GM19193 (cell line): Measurements from ENCODE around the gene PRG2.
A peak's percentile ranks its signal among the peaks of the same experiment; 100 is the strongest.

Source experiments
- POLR2A ChIP-seq: IDR thresholded peaks from 4 replicates; pipeline ENCODE4 v1.6.1; 2011; ENCODE audit not compliant: insufficient read depth, insufficient read length; ENCODE audit errors: extremely low read depth

Gene PRG2

DNA sequence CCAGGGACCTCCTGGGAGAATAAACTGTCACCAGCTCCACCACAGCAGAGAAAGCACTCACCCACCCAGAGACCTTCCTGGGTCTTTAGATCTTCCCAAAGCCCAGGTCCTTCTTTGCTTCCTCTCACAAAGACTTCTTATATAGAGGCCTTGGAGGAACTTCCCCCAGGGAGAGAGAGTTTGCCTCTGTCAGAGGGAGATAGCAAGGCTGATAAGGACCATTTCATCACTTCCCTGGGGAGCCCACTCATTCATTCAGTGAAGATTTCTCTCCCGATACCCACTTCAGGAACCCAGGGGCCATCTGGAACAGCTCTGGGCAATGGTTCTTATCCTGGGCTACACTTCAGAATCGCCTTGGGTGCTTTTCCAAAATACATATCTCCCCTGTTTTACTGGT, at the start of gene PRG2:
Gene PRG2, minus strand, starts transcription at position 116 of the 400 bp plus-strand sequence. CDS start 706 bp downstream, outside the sequence.
- no peak for TF ChIP-seq POLR2A

- TF ChIP-seq POLR2A: no peak
Measured at GRCh38 chr11:57439786-57440185, 49.3 kb upstream of the PRG2 start.

GRCh38 chr11:57438345-57439285, 48.2 kb upstream of the PRG2 start:
- no peak for TF ChIP-seq POLR2A

DNA sequence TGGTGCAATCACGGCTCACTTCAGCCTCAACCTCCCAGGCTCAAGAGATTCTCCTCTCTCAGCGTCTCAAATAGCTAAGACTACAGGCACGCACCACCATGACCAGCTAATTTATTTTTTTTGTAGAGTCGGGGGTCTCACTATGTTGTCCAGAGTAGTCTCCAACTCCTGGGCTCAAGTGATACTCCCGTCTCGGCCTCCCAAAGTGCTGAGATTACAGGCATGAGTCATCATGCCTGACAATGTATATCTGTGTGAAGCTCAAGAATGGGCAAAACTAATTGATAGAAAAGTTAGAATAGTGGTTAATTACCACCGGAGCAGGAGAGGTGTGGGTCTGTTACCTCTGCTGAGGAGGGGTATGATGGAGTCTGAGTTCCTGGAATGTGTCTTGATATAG, 45.6 kb upstream of the PRG2 start:
- no peak for TF ChIP-seq POLR2A

DNA sequence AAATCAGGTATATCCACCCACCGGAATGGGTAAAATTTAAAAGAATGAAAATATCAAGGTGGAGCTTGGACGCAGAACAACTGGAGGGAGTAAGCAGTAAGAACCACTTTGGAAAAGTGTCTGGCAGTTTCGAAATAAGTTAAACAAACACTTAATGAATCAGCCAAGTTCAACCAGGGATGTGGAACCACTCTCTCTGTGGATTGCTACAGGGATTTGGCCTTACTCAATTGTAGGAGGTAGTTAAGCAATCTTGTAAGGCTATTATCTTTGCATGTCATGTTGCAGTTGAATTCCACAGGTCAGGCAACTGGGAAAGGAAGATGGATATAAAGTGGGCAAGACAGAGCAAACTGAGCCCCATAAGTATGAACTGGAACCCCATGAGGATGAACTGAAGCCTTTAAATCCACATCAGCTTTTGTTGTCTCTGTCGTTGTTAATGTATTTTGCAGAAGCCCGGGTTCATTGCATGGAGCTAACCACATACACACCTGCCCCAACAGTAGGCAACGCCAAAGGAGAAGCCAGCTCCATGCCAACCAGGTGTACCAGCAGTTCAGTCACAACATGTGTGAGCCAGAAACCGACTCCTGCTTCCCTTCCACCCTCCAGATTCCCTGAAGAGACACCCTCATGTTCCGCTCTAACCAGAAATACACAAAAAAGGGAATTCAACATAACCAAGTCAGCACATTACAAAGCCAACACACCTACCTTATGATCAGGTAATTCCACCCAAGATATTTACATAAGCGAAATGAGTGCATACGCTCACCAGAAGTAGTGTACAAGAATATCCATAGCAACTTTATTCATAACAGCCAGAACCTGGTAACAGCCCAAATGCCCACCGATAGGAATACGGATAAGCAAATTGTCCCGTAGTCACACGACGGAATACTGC, 44.4 kb upstream of the PRG2 start:
- no peak for TF ChIP-seq POLR2A

GRCh38 chr11:57432714-57433163, 42.3 kb upstream of the PRG2 start:
- TF ChIP-seq POLR2A: no peak

- TF ChIP-seq POLR2A: no peak
Measured at GRCh38 chr11:57432149-57432561, 41.7 kb upstream of the PRG2 start.

- TF ChIP-seq POLR2A: no peak
Measured at GRCh38 chr11:57430952-57431351, 40.5 kb upstream of the PRG2 start.

- no peak for TF ChIP-seq POLR2A
Measured at GRCh38 chr11:57429946-57430345, 39.5 kb upstream of the PRG2 start.

- TF ChIP-seq POLR2A: no peak
Measured at GRCh38 chr11:57428643-57429042, 38.2 kb upstream of the PRG2 start.

GRCh38 chr11:57427727-57428082, 37.3 kb upstream of the PRG2 start:
- no peak for TF ChIP-seq POLR2A

DNA sequence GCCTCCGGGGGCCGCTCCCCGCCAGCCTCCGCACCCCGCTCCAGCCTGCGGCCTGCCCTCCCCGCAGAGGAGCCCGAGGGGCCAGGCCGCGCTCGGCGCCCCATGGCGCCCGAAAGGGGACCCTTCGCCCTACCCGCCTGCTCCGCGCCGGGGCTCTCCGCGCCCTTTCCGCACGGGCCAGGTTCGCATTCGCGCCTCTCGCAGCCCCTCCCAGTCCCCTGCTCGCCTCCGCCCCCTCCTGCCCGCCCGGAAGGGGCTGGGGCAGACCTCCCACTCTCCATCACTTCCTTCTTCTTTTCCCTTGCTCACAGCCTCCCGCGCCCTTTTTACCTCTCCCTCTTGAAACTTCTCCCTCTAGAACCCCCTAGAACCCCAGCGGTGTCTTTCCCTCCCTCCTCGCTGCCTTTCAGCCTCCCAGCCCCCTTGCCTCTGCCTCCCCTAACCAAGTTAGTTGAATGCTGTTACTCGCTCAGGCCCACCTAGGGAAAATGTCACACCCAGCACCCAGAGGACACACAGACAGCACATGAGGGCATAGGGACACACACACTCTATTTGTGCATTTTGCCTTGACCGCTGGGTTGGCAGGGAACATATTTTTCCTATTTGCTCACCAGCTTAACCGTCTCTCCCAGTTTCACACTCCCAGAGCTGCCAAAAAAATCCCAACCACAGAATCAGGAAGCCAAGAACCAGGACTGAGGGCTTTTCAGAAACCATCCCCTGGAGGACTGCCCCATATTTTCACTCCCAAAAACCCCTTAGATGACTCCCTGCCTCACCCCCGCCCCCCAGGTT, 36.7 kb upstream of the PRG2 start, which contains the start of gene SLC43A3:
Gene SLC43A3, minus strand, starts transcription at position 193 of the 798 bp plus-strand sequence. CDS start 949 bp downstream, outside the sequence.
- peak; percentile 90 for TF ChIP-seq POLR2A

DNA sequence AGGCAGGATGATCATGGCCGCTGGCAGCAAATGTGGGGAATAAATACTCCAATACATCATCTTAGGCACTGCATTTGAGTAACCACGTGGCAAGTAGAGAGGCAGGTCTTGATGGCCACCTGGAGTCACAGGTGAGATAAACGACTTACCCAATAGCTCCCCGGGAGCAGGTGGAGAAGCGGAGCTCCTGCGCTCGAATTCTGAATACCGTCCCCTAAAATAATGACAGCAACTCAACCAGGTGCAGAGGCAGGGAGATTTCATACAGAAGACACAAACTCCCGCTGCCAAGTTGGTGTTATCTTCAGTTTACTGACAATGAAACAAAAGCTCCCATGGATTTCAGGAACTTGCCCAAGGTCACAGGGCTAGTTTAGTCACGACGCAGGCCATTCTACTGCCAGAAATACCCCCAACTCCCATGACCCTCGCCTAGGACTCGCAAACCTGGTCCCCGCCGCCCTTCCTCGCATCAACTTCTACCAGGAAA, 36.0 kb upstream of the PRG2 start:
- no peak for TF ChIP-seq POLR2A

GRCh38 chr11:57425565-57426438, 35.4 kb upstream of the PRG2 start:
- no peak for TF ChIP-seq POLR2A
